BLaER1 treated with 17β-estradiol and CSF1 and Interleukin-3, amounts not matched to agents 10 nM and 100 nM (cell line): ENCODE data around the gene WNT3A.

ENCODE experiments used
- H3K27ac ChIP-seq, 11 experiments: shearing (Covaris generic); formaldehyde crosslinking; 2 replicates each; pipeline ENCODE4 v1.8.1; 2022
- H3K27me3 ChIP-seq, 11 experiments: shearing (Covaris generic); formaldehyde crosslinking; 2 replicates each; pipeline ENCODE4 v1.8.1; 2022
- H3K36me3 ChIP-seq, 11 experiments: shearing (Covaris generic); formaldehyde crosslinking; 2 replicates each; pipeline ENCODE4 v1.8.1; 2022
- H3K4me1 ChIP-seq, 10 experiments: shearing (Covaris generic); formaldehyde crosslinking; 2 replicates each; pipeline ENCODE4 v1.8.1; 2022
- H3K4me2 ChIP-seq, 11 experiments: shearing (Covaris generic); formaldehyde crosslinking; 2 replicates each; pipeline ENCODE4 v1.8.1; 2022
- H3K4me3 ChIP-seq, 10 experiments: shearing (Covaris generic); formaldehyde crosslinking; 2 replicates each; pipeline ENCODE4 v1.8.1; 2022
- H3K9ac ChIP-seq, 11 experiments: shearing (Covaris generic); formaldehyde crosslinking; 2 replicates each; pipeline ENCODE4 v1.8.1; 2022
- H3K9me3 ChIP-seq, 11 experiments: shearing (Covaris generic); formaldehyde crosslinking; replicated peaks in 1 of 11; 2 replicates each; pipeline ENCODE4 v1.8.1; 2022
- H4K20me1 ChIP-seq, 11 experiments: shearing (Covaris generic); formaldehyde crosslinking; 2 replicates each; pipeline ENCODE4 v1.8.1; 2022
- Cebpa-rat ChIP-seq, 11 experiments: shearing (Covaris generic); IDR thresholded peaks; 2 replicates each; pipeline ENCODE4 v1.8.1; 2022

The WNT3A gene

GRCh38 chr1:228089519-228090380, 83.0 kb downstream of the WNT3A start:
- H3K4me1 ChIP-seq = peaks cover 59 to 83% (median 61%) of the 10 kb centered on the region in 10 experiments
- no peak for TF ChIP-seq Cebpa-rat (IDR thresholded peaks at IDR 0.05)
- peak overlapping the region in 10 of 11 experiments; percentile 23 to 62 (median 35); a peak in 13 of 22 replicates for H3K9ac ChIP-seq
- H3K9me3 ChIP-seq = peaks cover 14 to 50% (median 47%) of the 10 kb centered on the region in 11 experiments
- peaks cover 100% of the 10 kb centered on the region in 11 experiments for H4K20me1 ChIP-seq
- peaks cover 67 to 100% (median 96%) of the 10 kb centered on the region in 11 experiments for H3K36me3 ChIP-seq
- H3K27me3 ChIP-seq = no peaks in the 10 kb centered on the region
- H3K27ac ChIP-seq = peak overlapping the region in 7 of 11 experiments; percentile 18 to 64 (median 35); a peak in 11 of 22 replicates
- H3K4me2 ChIP-seq = peak overlapping the region; percentile 90 to 98 (median 97)
- peak overlapping the region in 5 of 10 experiments; percentile 6 to 52 (median 15); a peak in 6 of 20 replicates for H3K4me3 ChIP-seq

DNA sequence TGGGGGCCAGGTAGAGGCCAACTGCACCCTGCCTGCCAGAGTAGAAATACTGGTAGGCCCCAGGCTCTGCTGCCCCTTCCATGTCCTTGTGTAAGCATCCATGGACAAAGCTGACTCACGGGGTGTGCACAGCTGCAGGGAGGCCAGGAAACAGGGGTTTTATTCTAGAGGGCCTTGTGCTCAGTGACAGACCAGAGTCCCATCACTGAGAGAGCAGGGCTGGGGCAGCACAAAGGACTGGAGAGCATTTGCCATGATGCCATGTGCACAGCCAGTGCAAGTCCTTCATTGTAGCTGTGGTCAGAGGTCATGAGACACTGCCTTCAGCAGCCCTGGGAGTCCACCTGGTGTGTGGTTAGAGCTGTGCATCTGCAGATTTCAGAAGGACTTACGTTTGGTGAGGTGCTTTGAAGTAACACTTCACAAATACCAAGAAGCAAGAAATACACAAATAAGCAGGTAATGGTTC, 83.8 kb downstream of the WNT3A start:
- Histone ChIP-seq H3K27ac (peak overlapping the region in 3 of 11 experiments; percentile 29 to 64 (median 35); a peak in 1 of 22 replicates), H3K4me2 (peak overlapping the region; percentile 90 to 98 (median 97); a peak in 21 of 22 replicates), H3K36me3 (peaks cover 70 to 100% (median 96%) of the 10 kb centered on the region in 11 experiments), H4K20me1 (peaks cover 100% of the 10 kb centered on the region in 11 experiments), H3K9me3 (peaks cover 15 to 57% (median 55%) of the 10 kb centered on the region in 11 experiments), H3K9ac (peak overlapping the region in 3 of 11 experiments; percentile 23 to 56 (median 33); a peak in 1 of 22 replicates), H3K4me3 (peak overlapping the region in 3 of 10 experiments; percentile 6 to 38 (median 18); a peak in 1 of 20 replicates), H3K27me3 (no peaks in the 10 kb centered on the region), H3K4me1 (peaks cover 50 to 80% (median 52%) of the 10 kb centered on the region in 10 experiments)
- TF ChIP-seq Cebpa-rat (IDR thresholded peaks at IDR 0.05) = no peak

GRCh38 chr1:228091084-228091483, 84.3 kb downstream of the WNT3A start:
- Histone ChIP-seq H3K27me3 (no peaks in the 10 kb centered on the region), H4K20me1 (peaks cover 100% of the 10 kb centered on the region in 11 experiments), H3K4me1 (peaks cover 46 to 75% (median 48%) of the 10 kb centered on the region in 10 experiments), H3K9ac (no peak overlapping the region), H3K27ac (no peak overlapping the region), H3K9me3 (peaks cover 15 to 57% (median 55%) of the 10 kb centered on the region in 11 experiments), H3K4me2 (peak overlapping the region in 5 of 11 experiments; percentile 90 to 98 (median 97); a peak in 7 of 22 replicates), H3K36me3 (peaks cover 74 to 100% (median 97%) of the 10 kb centered on the region in 11 experiments), H3K4me3 (0 out of 20 replicates have a peak overlapping the region, but pooled peaks of 1 of the 10 experiments have one; percentile 6)
- no peak for TF ChIP-seq Cebpa-rat (IDR thresholded peaks at IDR 0.05)

DNA sequence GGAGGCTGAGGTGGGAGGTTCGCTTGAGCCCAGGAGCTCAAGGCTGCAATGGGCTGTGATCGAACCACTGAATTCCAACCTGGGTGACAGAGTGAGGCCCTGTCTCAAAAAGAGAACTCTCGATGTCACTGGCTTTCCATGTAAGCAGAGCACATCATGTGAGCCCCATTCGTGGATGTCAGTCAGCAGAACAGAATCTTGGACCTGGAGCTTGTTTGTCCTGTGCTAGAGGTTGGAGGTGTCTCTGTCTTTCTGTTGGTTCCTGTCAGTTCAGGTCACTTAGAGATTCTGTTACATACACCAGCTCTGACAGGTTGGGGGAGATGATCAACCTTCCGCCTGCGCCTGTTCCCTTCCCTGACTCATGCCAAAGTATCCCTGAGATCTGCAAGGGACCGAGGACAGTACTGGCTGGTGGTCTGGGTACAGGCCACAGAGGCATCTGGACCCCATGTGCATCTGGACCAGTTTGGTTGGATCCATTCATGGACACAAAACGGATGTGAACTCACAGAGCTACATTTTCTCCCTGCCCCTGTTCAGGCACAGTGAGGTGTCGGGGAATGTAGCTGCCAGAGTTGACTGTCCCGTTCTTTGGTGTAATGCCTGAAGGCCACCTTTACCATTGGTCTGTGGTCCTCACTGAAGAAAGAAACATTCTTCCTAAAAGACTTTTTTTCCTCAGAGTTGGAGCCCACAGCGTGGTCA, 85.7 kb downstream of the WNT3A start:
- peaks cover 32 to 61% (median 34%) of the 10 kb centered on the region in 10 experiments for H3K4me1 ChIP-seq
- no peak overlapping the region; a peak in 1 of 22 replicates for H3K4me2 ChIP-seq
- H3K9ac ChIP-seq = no peak overlapping the region
- no peaks in the 10 kb centered on the region for H3K27me3 ChIP-seq
- H3K9me3 ChIP-seq = peaks cover 15 to 57% (median 55%) of the 10 kb centered on the region in 11 experiments
- peak overlapping the region in 3 of 10 experiments; percentile 14 to 41 (median 25); a peak in 5 of 20 replicates for H3K4me3 ChIP-seq
- H3K36me3 ChIP-seq = peaks cover 84 to 100% (median 99%) of the 10 kb centered on the region in 11 experiments
- TF ChIP-seq Cebpa-rat (IDR thresholded peaks at IDR 0.05) = no peak
- H4K20me1 ChIP-seq = peaks cover 100% of the 10 kb centered on the region in 11 experiments
- H3K27ac ChIP-seq = no peak overlapping the region

GRCh38 chr1:228093050-228093906, 86.5 kb downstream of the WNT3A start:
- Histone ChIP-seq H3K27me3 (no peaks in the 10 kb centered on the region), H3K27ac (no peak overlapping the region), H3K36me3 (peaks cover 92 to 100% (median 99%) of the 10 kb centered on the region in 11 experiments), H3K4me2 (no peak overlapping the region; a peak in 1 of 22 replicates), H3K9me3 (peaks cover 15 to 57% (median 55%) of the 10 kb centered on the region in 11 experiments), H3K4me3 (peak overlapping the region in 5 of 10 experiments; percentile 14 to 41 (median 17); a peak in 6 of 20 replicates), H3K9ac (no peak overlapping the region), H4K20me1 (peaks cover 100% of the 10 kb centered on the region in 11 experiments), H3K4me1 (peaks cover 24 to 53% (median 26%) of the 10 kb centered on the region in 10 experiments)
- TF ChIP-seq Cebpa-rat (IDR thresholded peaks at IDR 0.05) = no peak

- no peak for TF ChIP-seq Cebpa-rat (IDR thresholded peaks at IDR 0.05)
- Histone ChIP-seq H3K9ac (no peak overlapping the region), H3K36me3 (peaks cover 98 to 100% (median 100%) of the 10 kb centered on the region in 11 experiments), H4K20me1 (peaks cover 100% of the 10 kb centered on the region in 11 experiments), H3K4me1 (peaks cover 11 to 41% (median 14%) of the 10 kb centered on the region in 10 experiments), H3K27me3 (no peaks in the 10 kb centered on the region), H3K4me3 (peak overlapping the region in 6 of 10 experiments; percentile 3 to 32 (median 18); a peak in 4 of 20 replicates), H3K27ac (no peak overlapping the region), H3K4me2 (no peak overlapping the region), H3K9me3 (peaks cover 15 to 57% (median 55%) of the 10 kb centered on the region in 11 experiments)
Measured at GRCh38 chr1:228094432-228095016, 87.7 kb downstream of the WNT3A start.

- Histone ChIP-seq H3K9me3 (peaks cover 15 to 55% (median 53%) of the 10 kb centered on the region in 11 experiments), H3K36me3 (peaks cover 98 to 100% (median 100%) of the 10 kb centered on the region in 11 experiments), H3K4me3 (no peak overlapping the region), H3K4me2 (peak overlapping the region in 1 of 11 experiments; percentile 5; a peak in 1 of 22 replicates), H3K9ac (no peak overlapping the region), H3K27ac (no peak overlapping the region), H4K20me1 (peaks cover 100% of the 10 kb centered on the region in 11 experiments), H3K27me3 (no peaks in the 10 kb centered on the region), H3K4me1 (peaks cover 5 to 41% (median 8%) of the 10 kb centered on the region in 10 experiments)
- no peak for TF ChIP-seq Cebpa-rat (IDR thresholded peaks at IDR 0.05)
Measured at GRCh38 chr1:228095161-228095560, 88.4 kb downstream of the WNT3A start.
